Smooth muscle cell (in vitro differentiated cells): Measurements from ENCODE around the gene NUP62. TPM values are rescaled to one million over a fixed set of nuclear protein-coding genes. Genes with fewer than 3 reads are reported as not detected.
A peak's percentile ranks its signal among the peaks of the same experiment; 100 is the strongest.

ENCODE experiments used
- DNase-seq: peaks from one replicate; lab custom pipeline; 2025; ENCODE audit not compliant: unreplicated experiment; lab: John Stamatoyannopoulos, UW
- H2AFZ ChIP-seq: fragments of 200-600 bp; sonication (generic); 2 replicates; pipeline ENCODE4 v1.6.0; 2016; ENCODE audit warnings: antibody characterized with exemption, low read depth, mild to moderate bottlenecking
- H3F3A ChIP-seq: fragments of 200-600 bp; sonication (generic); 2 replicates; pipeline ENCODE4 v1.6.0; 2017; ENCODE audit warnings: antibody characterized with exemption, low read depth
- H3K27ac ChIP-seq: fragments of 200-600 bp; sonication (generic); 2 replicates; pipeline ENCODE4 v1.5.1; 2016; ENCODE audit warnings: low read depth, mild to moderate bottlenecking
- H3K27me3 ChIP-seq: fragments of 200-600 bp; sonication (generic); 2 replicates; pipeline ENCODE4 v1.6.1; 2016; ENCODE audit warnings: low read depth, mild to moderate bottlenecking
- H3K36me3 ChIP-seq: fragments of 200-600 bp; sonication (generic); 2 replicates; pipeline ENCODE4 v1.5.1; 2016; ENCODE audit warnings: low read depth
- H3K4me1 ChIP-seq: fragments of 200-600 bp; sonication (generic); 2 replicates; pipeline ENCODE4 v1.5.1; 2016; ENCODE audit warnings: low read depth
- H3K4me2 ChIP-seq: fragments of 200-600 bp; sonication (generic); 2 replicates; pipeline ENCODE4 v1.6.0; 2016; ENCODE audit warnings: mild to moderate bottlenecking
- H3K4me3 ChIP-seq: fragments of 200-600 bp; sonication (generic); 2 replicates; pipeline ENCODE4 v1.5.1; 2016; ENCODE audit warnings: mild to moderate bottlenecking
- H3K79me2 ChIP-seq: fragments of 200-600 bp; sonication (generic); 2 replicates; pipeline ENCODE4 v1.6.0; 2016; ENCODE audit warnings: low read depth, mild to moderate bottlenecking
- H3K9ac ChIP-seq: fragments of 200-600 bp; sonication (generic); 2 replicates; pipeline ENCODE4 v1.6.0; 2016; ENCODE audit warnings: low read depth
- H3K9me3 ChIP-seq: fragments of 200-600 bp; sonication (generic); replicated peaks from 2 replicates; pipeline ENCODE4 v1.5.1; 2016; ENCODE audit warnings: low read depth
- H4K20me1 ChIP-seq: fragments of 200-600 bp; sonication (generic); 2 replicates; pipeline ENCODE4 v1.6.0; 2016; ENCODE audit warnings: low read depth
- WGBS: methylation state at CpG from one replicate; pipeline ENCODE4 v1.1.7; 2016; ENCODE audit warnings: low lambda C conversion rate; 5-methylcytosine and 5-hydroxymethylcytosine counted together
- polyA plus RNA-seq: library from polyadenylated mRNA; unstranded; fragments of >200 nt; fragmentation: Nextera tagmentation; extraction: Ambion mirVana; gene quantifications from 2 replicates; pipeline ENCODE4 v1.2.1, GENCODE V29; 2016
- total RNA-seq: library from RNA; depleted of rRNA; stranded (reverse); fragments of >200 nt; gene quantifications from 2 replicates; pipeline ENCODE4 v1.2.3, GENCODE V29; 2014
- TF ChIP-seq, protein P1 (sequence below): fragments of 200-600 bp; sonication (generic); IDR thresholded peaks from 2 replicates; pipeline ENCODE4 v1.5.1; 2017; ENCODE audit warnings: borderline replicate concordance, mild to moderate bottlenecking, antibody characterized with exemption; ENCODE audit not compliant: insufficient read depth, poor library complexity, severe bottlenecking

The NUP62 gene
- total and polyA plus RNA-seq, 2 experiments from 2014 or later, result 24.2 to 29.5 TPM

DNA sequence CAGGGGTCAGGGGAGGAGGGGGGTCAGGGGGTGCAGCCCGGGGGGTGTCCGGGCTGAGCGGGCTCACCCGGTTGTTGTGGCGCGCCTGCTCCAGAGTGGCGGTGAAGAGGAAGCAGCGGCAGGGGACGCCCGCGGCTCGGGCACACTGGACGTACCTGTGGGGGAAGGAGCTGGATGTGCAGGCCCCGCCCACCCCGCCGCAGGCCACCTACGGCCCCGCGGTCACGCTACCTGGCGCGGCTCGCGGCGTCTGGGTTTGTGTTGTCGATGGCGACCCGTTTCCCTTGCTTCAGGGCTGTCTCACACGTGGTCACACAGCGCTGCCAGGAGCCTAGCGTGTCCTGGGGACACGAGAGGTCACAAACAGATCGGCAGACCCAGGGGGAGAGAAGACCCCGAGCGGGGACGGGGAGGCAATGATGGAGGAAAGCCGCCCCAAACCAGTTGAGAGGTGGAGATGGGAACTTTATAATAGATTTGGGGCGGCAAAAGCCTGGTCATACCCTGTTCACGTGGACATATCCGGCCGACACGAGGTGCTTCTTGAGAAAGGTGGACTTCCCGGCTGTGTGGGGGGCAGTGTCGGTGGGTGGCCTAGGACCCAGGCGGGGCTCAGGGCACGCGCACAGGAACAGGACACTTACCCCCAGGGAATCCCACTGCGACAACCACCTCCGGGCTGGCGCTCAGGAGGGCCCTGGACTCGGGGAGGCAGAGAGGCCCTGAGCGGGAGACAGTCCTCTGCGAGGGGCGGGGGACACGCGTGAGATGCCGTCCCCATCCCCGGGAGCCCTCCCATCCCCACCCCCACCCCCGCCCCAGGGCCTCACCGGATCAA, 67.5 kb downstream of the NUP62 start:
- DNase-seq, result no peak
- H4K20me1 ChIP-seq, result peaks cover 36% of the 10 kb centered on the region
- peaks cover 31% of the 10 kb centered on the region for H3K79me2 ChIP-seq
- WGBS, result 93% methylated on average over 58 of the region's 60 CpGs
- H3K4me1 ChIP-seq, result peaks cover 7% of the 10 kb centered on the region
- TF ChIP-seq, protein P1, sequence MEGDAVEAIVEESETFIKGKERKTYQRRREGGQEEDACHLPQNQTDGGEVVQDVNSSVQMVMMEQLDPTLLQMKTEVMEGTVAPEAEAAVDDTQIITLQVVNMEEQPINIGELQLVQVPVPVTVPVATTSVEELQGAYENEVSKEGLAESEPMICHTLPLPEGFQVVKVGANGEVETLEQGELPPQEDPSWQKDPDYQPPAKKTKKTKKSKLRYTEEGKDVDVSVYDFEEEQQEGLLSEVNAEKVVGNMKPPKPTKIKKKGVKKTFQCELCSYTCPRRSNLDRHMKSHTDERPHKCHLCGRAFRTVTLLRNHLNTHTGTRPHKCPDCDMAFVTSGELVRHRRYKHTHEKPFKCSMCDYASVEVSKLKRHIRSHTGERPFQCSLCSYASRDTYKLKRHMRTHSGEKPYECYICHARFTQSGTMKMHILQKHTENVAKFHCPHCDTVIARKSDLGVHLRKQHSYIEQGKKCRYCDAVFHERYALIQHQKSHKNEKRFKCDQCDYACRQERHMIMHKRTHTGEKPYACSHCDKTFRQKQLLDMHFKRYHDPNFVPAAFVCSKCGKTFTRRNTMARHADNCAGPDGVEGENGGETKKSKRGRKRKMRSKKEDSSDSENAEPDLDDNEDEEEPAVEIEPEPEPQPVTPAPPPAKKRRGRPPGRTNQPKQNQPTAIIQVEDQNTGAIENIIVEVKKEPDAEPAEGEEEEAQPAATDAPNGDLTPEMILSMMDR, result no peak
- H3K9ac ChIP-seq, result no peak overlapping the region
- no peak overlapping the region for H3K4me2 ChIP-seq
- no peak overlapping the region for H3K4me3 ChIP-seq
- no peaks in the 10 kb centered on the region for H3K9me3 ChIP-seq
- no peaks in the 10 kb centered on the region for H3K36me3 ChIP-seq
- H3K27ac ChIP-seq, result no peak overlapping the region
- H3F3A ChIP-seq, result peaks cover 24% of the 10 kb centered on the region
- no peak overlapping the region for H2AFZ ChIP-seq
- no peaks in the 10 kb centered on the region for H3K27me3 ChIP-seq

DNA sequence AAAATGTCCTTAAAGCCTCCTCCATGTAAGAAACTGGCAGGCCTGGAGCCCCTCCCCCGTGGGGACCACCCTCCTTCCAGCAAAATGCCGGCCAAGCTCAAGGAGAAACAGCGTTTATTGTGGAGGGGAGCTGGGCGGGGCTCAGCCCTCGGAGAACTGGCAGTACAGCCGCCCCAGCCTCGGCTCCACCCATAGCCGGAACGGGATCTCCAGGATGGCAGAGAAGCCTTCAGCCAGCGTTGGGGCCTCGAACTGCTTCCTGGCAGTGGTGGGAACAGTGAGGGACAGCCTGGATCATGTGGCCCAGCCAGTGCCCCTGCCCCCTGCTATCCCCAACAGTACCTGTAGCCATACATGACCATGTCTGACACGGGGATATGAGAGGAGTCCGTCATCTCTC, 68.2 kb downstream of the NUP62 start:
- H3K4me2 ChIP-seq, result no peak overlapping the region
- H3K27ac ChIP-seq, result peak overlapping the region; percentile 29
- TF ChIP-seq, protein P1, result no peak
- no peaks in the 10 kb centered on the region for H3K9me3 ChIP-seq
- H4K20me1 ChIP-seq, result peaks cover 37% of the 10 kb centered on the region
- H3K9ac ChIP-seq, result no peak overlapping the region
- H3K4me3 ChIP-seq, result no peak overlapping the region
- peaks cover 25% of the 10 kb centered on the region for H3F3A ChIP-seq
- no peak for DNase-seq
- no peaks in the 10 kb centered on the region for H3K27me3 ChIP-seq
- no peak overlapping the region for H2AFZ ChIP-seq
- H3K36me3 ChIP-seq, result no peaks in the 10 kb centered on the region
- WGBS, result 60% methylated on average over 12 of the region's 13 CpGs
- peaks cover 24% of the 10 kb centered on the region for H3K79me2 ChIP-seq
- H3K4me1 ChIP-seq, result peaks cover under 1% of the 10 kb centered on the region

DNA sequence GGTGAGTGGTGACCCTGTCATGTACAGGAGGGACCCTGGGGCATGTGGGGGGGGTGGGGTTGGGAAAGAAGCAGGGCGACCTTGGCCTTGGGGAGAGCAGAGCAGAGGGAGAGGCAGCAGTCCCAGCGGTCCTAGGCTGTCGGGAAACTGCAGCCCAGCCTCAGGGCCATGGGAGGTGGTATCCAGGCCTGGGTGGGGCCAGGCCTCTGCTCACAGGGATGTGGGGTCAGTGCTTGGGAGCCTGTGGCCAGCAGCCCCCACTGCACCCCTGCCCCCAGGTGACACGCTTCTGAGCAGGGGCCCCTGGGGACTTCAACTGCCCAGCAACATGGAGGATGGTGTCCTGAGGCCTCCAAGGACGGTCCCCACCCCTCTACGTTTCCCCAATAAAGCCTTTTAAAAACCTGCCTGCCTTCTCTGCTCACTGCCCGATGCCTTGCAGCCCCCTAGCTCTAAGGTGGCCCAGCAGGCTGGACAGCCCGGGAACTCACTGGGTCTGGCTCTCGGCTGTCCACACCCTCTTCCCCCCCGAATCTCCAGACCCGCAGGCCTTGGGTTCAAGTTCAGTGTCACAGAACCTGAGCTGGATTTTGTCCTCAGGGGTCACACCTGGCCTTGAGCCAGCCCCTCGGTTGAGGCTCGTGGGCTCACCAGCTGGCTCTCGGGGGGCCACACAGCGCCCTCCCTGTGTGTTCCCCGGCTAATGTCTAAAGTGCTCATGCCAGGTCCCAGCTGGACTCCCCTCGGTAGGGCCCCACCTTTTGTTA, 68.8 kb downstream of the NUP62 start:
- Histone ChIP-seq H3K4me1 (no peaks in the 10 kb centered on the region), H3K27me3 (no peaks in the 10 kb centered on the region), H3K4me2 (no peak overlapping the region), H3K9me3 (no peaks in the 10 kb centered on the region), H4K20me1 (peaks cover 43% of the 10 kb centered on the region), H2AFZ (no peak overlapping the region), H3F3A (peaks cover 28% of the 10 kb centered on the region), H3K27ac (peak overlapping the region; percentile 78), H3K36me3 (no peaks in the 10 kb centered on the region), H3K4me3 (no peak overlapping the region), H3K79me2 (peaks cover 19% of the 10 kb centered on the region), H3K9ac (no peak overlapping the region)
- TF ChIP-seq, protein P1, result no peak
- 90% methylated on average over 16 of the region's 17 CpGs for WGBS
- no peak for DNase-seq
